ENCODE measurements around the gene RGS1.

Gene RGS1

GRCh38 chr1:192575499-192576189 is at the start of gene RGS1:
Gene RGS1 (plus strand): TSS chr1:192575773. CDS start chr1:192575793, 20 bp downstream.
- peak; percentile 42 for DNase-seq (ENCODE audit: low read depth)

- no peak for DNase-seq (ENCODE audit: low read depth)
Observed at GRCh38 chr1:192527111-192527795, 48.3 kb upstream of the RGS1 start.

GRCh38 chr1:192527950-192528349 is 47.6 kb upstream of the RGS1 start:
- no peak for DNase-seq (ENCODE audit: low read depth)

- DNase-seq (ENCODE audit: low read depth): no peak
Observed at GRCh38 chr1:192529031-192529755, 46.4 kb upstream of the RGS1 start.

- no peak for DNase-seq (ENCODE audit: low read depth)
Observed at GRCh38 chr1:192529811-192530210, 45.8 kb upstream of the RGS1 start.

GRCh38 chr1:192530254-192530653 is 45.3 kb upstream of the RGS1 start:
- no peak for DNase-seq (ENCODE audit: low read depth)

GRCh38 chr1:192531037-192531703 is 44.4 kb upstream of the RGS1 start:
- DNase-seq (ENCODE audit: low read depth): peak; percentile 41

GRCh38 chr1:192534666-192535065 is 40.9 kb upstream of the RGS1 start:
- DNase-seq (ENCODE audit: low read depth): no peak

GRCh38 chr1:192535916-192536664 is 39.5 kb upstream of the RGS1 start:
- DNase-seq (ENCODE audit: low read depth): no peak

GRCh38 chr1:192538407-192539296 is 36.9 kb upstream of the RGS1 start:
- DNase-seq (ENCODE audit: low read depth): no peak

GRCh38 chr1:192539297-192540092 is 36.1 kb upstream of the RGS1 start:
- DNase-seq (ENCODE audit: low read depth): no peak

GRCh38 chr1:192543445-192543844 is 32.1 kb upstream of the RGS1 start:
- DNase-seq (ENCODE audit: low read depth): no peak

- DNase-seq (ENCODE audit: low read depth): no peak
Observed at GRCh38 chr1:192545896-192546521, 29.6 kb upstream of the RGS1 start.

GRCh38 chr1:192546596-192547190 is 28.9 kb upstream of the RGS1 start:
- DNase-seq (ENCODE audit: low read depth): no peak

GRCh38 chr1:192547501-192547900 is 28.1 kb upstream of the RGS1 start:
- no peak for DNase-seq (ENCODE audit: low read depth)

GRCh38 chr1:192549937-192550336 is 25.6 kb upstream of the RGS1 start:
- no peak for DNase-seq (ENCODE audit: low read depth)

- DNase-seq (ENCODE audit: low read depth): no peak
Observed at GRCh38 chr1:192550922-192551534, 24.5 kb upstream of the RGS1 start.

GRCh38 chr1:192552760-192553191 is 22.8 kb upstream of the RGS1 start:
- DNase-seq (ENCODE audit: low read depth): no peak

Data from stimulated activated CD4-positive, alpha-beta T cell treated with anti-CD3 and anti-CD28 coated beads, Interleukin-2, amount 100 ng/mL, for 4 hours (primary cell).